ENCODE data around the gene PPM1D.
"Not testable (repeated sequence)": the region's sequence is repeated elsewhere in the genome, so short reads cannot be mapped to it uniquely, and the experiment has no call there.

The PPM1D gene

GRCh38 chr17:60592750-60593149 lies 7.2 kb upstream of the PPM1D start:
- DNase-seq (ENCODE audit: low read depth in 1 of 2, low spot score in 1 of 2) = no peak
- TF ChIP-seq CTCF (IDR thresholded peaks at IDR 0.05; ENCODE audit: insufficient read depth, low read length) (no peak), GABPA (IDR thresholded peaks at IDR 0.05; ENCODE audit: low read depth) (no peak), REST (IDR thresholded peaks at IDR 0.05; ENCODE audit: insufficient replicate concordance, low read depth) (no peak), SPI1 (IDR thresholded peaks at IDR 0.05; ENCODE audit: borderline replicate concordance, low read depth) (no peak), POLR2AphosphoS5 (IDR thresholded peaks at IDR 0.05; ENCODE audit: low read depth) (no peak)

GRCh38 chr17:60593441-60594036 lies 6.5 kb upstream of the PPM1D start:
- not testable (repeated sequence) for H3K4me3 ChIP-seq (replicated peaks; ENCODE audit: insufficient read depth, low read length); H3K27me3 ChIP-seq (ENCODE audit: insufficient read depth, poor library complexity, severe bottlenecking); H3K27ac ChIP-seq (replicated peaks); DNase-seq (ENCODE audit: low read depth in 1 of 2, low spot score in 1 of 2)

More at GRCh38 chr17:60592750-60593149, 7.2 kb upstream of the PPM1D start:
- H3K27me3 ChIP-seq (ENCODE audit: insufficient read depth, poor library complexity, severe bottlenecking) = no peaks in the 10 kb centered on the region
- no peak overlapping the region for H3K27ac ChIP-seq (replicated peaks)
- no peak overlapping the region for H3K4me3 ChIP-seq (replicated peaks; ENCODE audit: insufficient read depth, low read length)

DNA sequence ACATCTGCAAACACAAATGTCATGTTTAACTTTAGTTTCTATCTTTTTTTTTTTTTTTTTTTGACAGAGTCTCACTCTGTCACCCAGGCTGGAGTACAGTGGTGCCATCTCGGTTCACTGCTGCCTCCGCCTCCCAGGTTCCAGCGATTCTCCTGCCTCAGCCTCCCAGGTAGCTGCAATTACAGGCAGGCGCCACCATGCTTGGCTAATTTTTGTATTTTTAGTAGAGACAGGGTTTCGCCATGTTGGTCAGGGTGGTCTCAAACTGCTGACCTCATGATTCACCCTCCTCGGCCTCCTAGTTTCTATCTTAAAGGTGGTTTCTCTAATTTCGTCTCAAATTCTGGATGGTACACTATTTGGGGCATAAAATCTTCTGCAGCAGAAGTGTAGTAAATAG lies 5.8 kb upstream of the PPM1D start:
- not testable (repeated sequence) for H3K27ac ChIP-seq (replicated peaks); H3K4me3 ChIP-seq (replicated peaks; ENCODE audit: insufficient read depth, low read length); DNase-seq (ENCODE audit: low read depth in 1 of 2, low spot score in 1 of 2); H3K27me3 ChIP-seq (ENCODE audit: insufficient read depth, poor library complexity, severe bottlenecking)

GRCh38 chr17:60594734-60595133 lies 5.3 kb upstream of the PPM1D start:
- Histone ChIP-seq H3K4me3 (replicated peaks; ENCODE audit: insufficient read depth, low read length) (no peak overlapping the region), H3K27me3 (ENCODE audit: insufficient read depth, poor library complexity, severe bottlenecking) (no peaks in the 10 kb centered on the region), H3K27ac (replicated peaks) (no peak overlapping the region)
- no peak for DNase-seq (ENCODE audit: low read depth in 1 of 2, low spot score in 1 of 2)
- TF ChIP-seq GABPA (IDR thresholded peaks at IDR 0.05; ENCODE audit: low read depth) = no peak
- TF ChIP-seq CTCF (IDR thresholded peaks at IDR 0.05; ENCODE audit: insufficient read depth, low read length) = no peak
- no peak for TF ChIP-seq SPI1 (IDR thresholded peaks at IDR 0.05; ENCODE audit: borderline replicate concordance, low read depth)
- no peak for TF ChIP-seq REST (IDR thresholded peaks at IDR 0.05; ENCODE audit: insufficient replicate concordance, low read depth)
- no peak for TF ChIP-seq POLR2AphosphoS5 (IDR thresholded peaks at IDR 0.05; ENCODE audit: low read depth)

- no peak overlapping the region for H3K4me3 ChIP-seq (replicated peaks; ENCODE audit: insufficient read depth, low read length)
- no peak for DNase-seq (ENCODE audit: low read depth in 1 of 2, low spot score in 1 of 2)
- no peak overlapping the region for H3K27ac ChIP-seq (replicated peaks)
- TF ChIP-seq REST (IDR thresholded peaks at IDR 0.05; ENCODE audit: insufficient replicate concordance, low read depth) (no peak), CTCF (IDR thresholded peaks at IDR 0.05; ENCODE audit: insufficient read depth, low read length) (no peak), GABPA (IDR thresholded peaks at IDR 0.05; ENCODE audit: low read depth) (no peak), SPI1 (IDR thresholded peaks at IDR 0.05; ENCODE audit: borderline replicate concordance, low read depth) (no peak), POLR2AphosphoS5 (IDR thresholded peaks at IDR 0.05; ENCODE audit: low read depth) (no peak)
- H3K27me3 ChIP-seq (ENCODE audit: insufficient read depth, poor library complexity, severe bottlenecking) = no peaks in the 10 kb centered on the region
Observed at GRCh38 chr17:60597297-60597696, 2.7 kb upstream of the PPM1D start.
